GDM1 (cell line): Measurements from ENCODE around the gene IDNK.

ENCODE experiments used
- DNase-seq: peaks from one replicate; lab custom pipeline; 2025; lab: John Stamatoyannopoulos, UW

The IDNK gene

GRCh38 chr9:83633676-83634075, 10.7 kb downstream of the IDNK start:
- DNase-seq: no peak

GRCh38 chr9:83636813-83637212, 13.9 kb downstream of the IDNK start:
- DNase-seq: no peak

GRCh38 chr9:83637389-83637788, 14.4 kb downstream of the IDNK start:
- DNase-seq: no peak

- DNase-seq: no peak
These were observed 16.3 kb downstream of the IDNK start for GRCh38 chr9:83639266-83639665.

GRCh38 chr9:83642793-83643192, 19.9 kb downstream of the IDNK start:
- no peak for DNase-seq

- no peak for DNase-seq
These were observed 23.7 kb downstream of the IDNK start for GRCh38 chr9:83646500-83647239.

- peak; percentile 41 for DNase-seq
These were observed 26.1 kb downstream of the IDNK start for GRCh38 chr9:83649080-83649479.

- DNase-seq: no peak
These were observed 26.6 kb downstream of the IDNK start for GRCh38 chr9:83649515-83649914.

GRCh38 chr9:83651558-83651957, 28.6 kb downstream of the IDNK start:
- no peak for DNase-seq

- DNase-seq: no peak
These were observed 29.5 kb downstream of the IDNK start for GRCh38 chr9:83652433-83652832.

GRCh38 chr9:83655433-83655832, 32.5 kb downstream of the IDNK start:
- no peak for DNase-seq

- no peak for DNase-seq
These were observed 33.2 kb downstream of the IDNK start for GRCh38 chr9:83656032-83656680.

GRCh38 chr9:83656952-83657351, 34.0 kb downstream of the IDNK start:
- no peak for DNase-seq

GRCh38 chr9:83662933-83663332, 40.0 kb downstream of the IDNK start:
- DNase-seq: no peak

- no peak for DNase-seq
These were observed 42.7 kb downstream of the IDNK start for GRCh38 chr9:83665580-83666200.

GRCh38 chr9:83669067-83669466, 46.1 kb downstream of the IDNK start:
- no peak for DNase-seq

- no peak for DNase-seq
These were observed 47.4 kb downstream of the IDNK start for GRCh38 chr9:83670381-83670780.

- DNase-seq: no peak
These were observed 48.5 kb downstream of the IDNK start for GRCh38 chr9:83671451-83671850.

- DNase-seq: no peak
These were observed 52.5 kb downstream of the IDNK start for GRCh38 chr9:83675466-83675865.

- no peak for DNase-seq
These were observed 54.7 kb downstream of the IDNK start for GRCh38 chr9:83677596-83677995.

- no peak for DNase-seq
These were observed 57.3 kb downstream of the IDNK start for GRCh38 chr9:83680233-83680632.

- DNase-seq: no peak
These were observed 58.5 kb downstream of the IDNK start for GRCh38 chr9:83681490-83681889.

GRCh38 chr9:83688921-83689320, 66.0 kb downstream of the IDNK start:
- no peak for DNase-seq
